Esophagus mucosa (tissue), 1 donor: Measurements from ENCODE around the gene CBL. TPM values are rescaled to one million over a fixed set of nuclear protein-coding genes. Genes with fewer than 3 reads are reported as not detected.

ENCODE experiments used
- ATAC-seq: fragments of 200-7000 bp; cut with Tn5 transposase; one replicate; pipeline ENCODE4 v1.9.1; 2020
- total RNA-seq: library from RNA; stranded (reverse); gene quantifications from one replicate; pipeline ENCODE4 v1.2.4, GENCODE V29; 2023
- donor health status: DM: yes; HTN: yes; CAD: no.

Gene CBL
- total RNA-seq, 1 donor from 2014 or later, result 11.0 TPM

- ATAC-seq, result no peak
Observed at GRCh38 chr11:119277660-119278059, 71.5 kb downstream of the CBL start.

GRCh38 chr11:119282495-119282894 lies 76.4 kb downstream of the CBL start:
- ATAC-seq, result no peak

GRCh38 chr11:119284344-119285157 lies 78.4 kb downstream of the CBL start:
- peak; percentile 65 for ATAC-seq

- ATAC-seq, result no peak
Observed at GRCh38 chr11:119285431-119285830, 79.3 kb downstream of the CBL start.

GRCh38 chr11:119288219-119288618 lies 82.1 kb downstream of the CBL start:
- no peak for ATAC-seq

- no peak for ATAC-seq
Observed at GRCh38 chr11:119290894-119291497, 84.9 kb downstream of the CBL start.

GRCh38 chr11:119293461-119293860 lies 87.3 kb downstream of the CBL start:
- no peak for ATAC-seq

- ATAC-seq, result peak; percentile 32
Observed at GRCh38 chr11:119295178-119295577, 89.0 kb downstream of the CBL start.

- ATAC-seq, result no peak
Observed at GRCh38 chr11:119297938-119298337, 91.8 kb downstream of the CBL start.

GRCh38 chr11:119298726-119299125 lies 92.6 kb downstream of the CBL start:
- no peak for ATAC-seq

- ATAC-seq, result no peak
Observed at GRCh38 chr11:119299416-119299815, 93.3 kb downstream of the CBL start.

- no peak for ATAC-seq
Observed at GRCh38 chr11:119300198-119300964, 94.2 kb downstream of the CBL start.

- ATAC-seq, result no peak
Observed at GRCh38 chr11:119303227-119303718, 97.1 kb downstream of the CBL start.

- no peak for ATAC-seq
Observed at GRCh38 chr11:119305556-119306372, 99.6 kb downstream of the CBL start.

GRCh38 chr11:119306373-119306890 lies 100.3 kb downstream of the CBL start:
- no peak for ATAC-seq

GRCh38 chr11:119307219-119307618 lies 101.1 kb downstream of the CBL start:
- no peak for ATAC-seq

- ATAC-seq, result no peak
Observed at GRCh38 chr11:119307974-119308373, 101.8 kb downstream of the CBL start.

GRCh38 chr11:119309411-119309810 lies 103.3 kb downstream of the CBL start:
- no peak for ATAC-seq

GRCh38 chr11:119309953-119310681 lies 104.0 kb downstream of the CBL start:
- no peak for ATAC-seq

- ATAC-seq, result peak; percentile 86
Observed at GRCh38 chr11:119310682-119311052, 104.5 kb downstream of the CBL start.

GRCh38 chr11:119314726-119315125 lies 108.6 kb downstream of the CBL start:
- no peak for ATAC-seq
